Cardiac atrium fibroblast (primary cell): ENCODE results near the gene MNDA. TPM values are rescaled to one million over a fixed set of nuclear protein-coding genes. Genes with fewer than 3 reads are reported as not detected.

Source experiments
- total RNA-seq: library from RNA; depleted of rRNA; stranded (reverse); fragments of >200 nt; gene quantifications from 2 replicates; pipeline ENCODE4 v1.2.3, GENCODE V29; 2015

MNDA gene
- total RNA-seq, result not detected in 2 replicates

GRCh38 chr1:158830904-158831507 is at the start of gene MNDA:
Gene MNDA, plus strand, starts transcription at chr1:158831351. Its CDS starts 10,803 bp downstream, at chr1:158842154.

Other genes starting within 250 kb of the MNDA start
- not detected in 2 replicates for gene OR10Z1, start 226.1 kb upstream of the MNDA start, total RNA-seq
- not detected in 2 replicates for gene SPTA1, start 144.6 kb upstream of the MNDA start, total RNA-seq
- gene OR6K2, start 130.7 kb upstream of the MNDA start, total RNA-seq, result not detected in 2 replicates
- not detected in 2 replicates for gene OR6K3, start 110.6 kb upstream of the MNDA start, total RNA-seq
- gene OR6K6, start 76.6 kb upstream of the MNDA start, total RNA-seq, result not detected in 2 replicates
- gene OR6N1, start 59.2 kb upstream of the MNDA start, total RNA-seq, result not detected in 2 replicates
- not detected in 2 replicates for gene OR6N2, start 50.1 kb upstream of the MNDA start, total RNA-seq
- gene PYHIN1, start 100.2 kb downstream of the MNDA start, total RNA-seq, result not detected in 2 replicates
- gene IFI16, start 178.6 kb downstream of the MNDA start, total RNA-seq, result 72.8 and 101 TPM in 2 replicates
- gene AIM2, start 245.4 kb downstream of the MNDA start, total RNA-seq, result not detected in 2 replicates